ENCODE data around the gene KCNAB2. TPM values are rescaled to one million over a fixed set of nuclear protein-coding genes. Genes with fewer than 3 reads are reported as not detected.

KCNAB2 gene
- total RNA-seq, 4 donors from 2014 or later = 5.4 to 26.4 (median 10.1) TPM

GRCh38 chr1:6149597-6149996 is 103.9 kb downstream of the KCNAB2 start:
- Histone ChIP-seq H3K27me3 (no peaks in the 10 kb centered on the region), H3K27ac (no peak overlapping the region), H3K36me3 (no peaks in the 10 kb centered on the region), H3K4me1 (peaks cover 0 to 8% (median 0%) of the 10 kb centered on the region in 4 donors), H3K4me3 (no peak overlapping the region), H3K9me3 (no peaks in the 10 kb centered on the region)
- no peak for TF ChIP-seq POLR2A (IDR thresholded peaks at IDR 0.05)
- TF ChIP-seq CTCF (IDR thresholded peaks at IDR 0.05) = no peak
- DNase-seq = no peak

- Histone ChIP-seq H3K4me1 (peaks cover 0 to 8% (median 0%) of the 10 kb centered on the region in 4 donors), H3K36me3 (no peaks in the 10 kb centered on the region), H3K27ac (no peak overlapping the region), H3K4me3 (no peak overlapping the region), H3K9me3 (no peaks in the 10 kb centered on the region), H3K27me3 (no peaks in the 10 kb centered on the region)
- TF ChIP-seq CTCF (IDR thresholded peaks at IDR 0.05) = no peak
- TF ChIP-seq POLR2A (IDR thresholded peaks at IDR 0.05) = no peak
- DNase-seq = no peak
Measured at GRCh38 chr1:6150006-6150938, 104.6 kb downstream of the KCNAB2 start.

Other genes starting within 250 kb of the KCNAB2 start
- gene NPHP4, start 53.5 kb upstream of the KCNAB2 start, total RNA-seq = 10 to 100 TPM in 3 of 4 donors, 1 to 10 TPM in 1; 9.2 to 35.5 (median 18.3) TPM
- under 1 TPM; under 0.01 to 0.66 (median 0.22) TPM for gene CHD5, start 134.4 kb downstream of the KCNAB2 start, total RNA-seq
- 100 to 1,000 TPM in 2 of 4 donors, 10 to 100 TPM in 2; 78.1 to 170 (median 99.0) TPM for gene RPL22, start 153.7 kb downstream of the KCNAB2 start, total RNA-seq
- gene RNF207, start 160.2 kb downstream of the KCNAB2 start, total RNA-seq = 100 to 1,000 TPM in 3 of 4 donors, 10 to 100 TPM in 1; 56.9 to 153 (median 118) TPM
- gene ICMT, start 190.1 kb downstream of the KCNAB2 start, total RNA-seq = 100 to 1,000 TPM in 1 of 4 donors, 10 to 100 TPM in 3; 26.4 to 109 (median 63.8) TPM
- not detected for gene HES3, start 198.3 kb downstream of the KCNAB2 start, total RNA-seq
- 100 to 1,000 TPM in 3 of 4 donors, 1 to 10 TPM in 1; 3.3 to 162 (median 121) TPM for gene GPR153, start 215.2 kb downstream of the KCNAB2 start, total RNA-seq

Data from Peyer's patch (tissue), 4 donors.